HCT116 (cell line): ENCODE data around the gene LEAP2. TPM values are rescaled to one million over a fixed set of nuclear protein-coding genes. Genes with fewer than 3 reads are reported as not detected.

Experiments used
- ATAC-seq: fragments of 200-7000 bp; cut with Tn5 transposase; 2 replicates; pipeline ENCODE4 v1.9.1; 2020; ENCODE audit warnings: mild to moderate bottlenecking, moderate library complexity
- BruUV-seq: library from RNA; stranded (reverse); fragments of 400-500 nt; replicated peaks from 2 replicates; lab custom pipeline; 2021; lab: Mats Ljungman, UMichigan
- CTCF ChIA-PET: fragments of 300-600 bp; sonication (Branson Sonifier 250); formaldehyde crosslinking; loops from one replicate; lab custom pipeline; 2021; ENCODE audit warnings: antibody characterized with exemption; lab: Charles Lee
- POLR2A ChIA-PET: fragments of 300-600, 350-600 bp; sonication (Branson Sonifier 250); formaldehyde crosslinking; loops from one replicate; lab custom pipeline; 2021; ENCODE audit warnings: antibody characterized with exemption; lab: Charles Lee
- RAD21 ChIA-PET, 2 experiments: fragments of 300-600 bp; sonication (Branson Sonifier 250); formaldehyde crosslinking; loops; one replicate each; lab custom pipeline; 2023; ENCODE audit warnings: low total read pairs in 2 of 2; ENCODE audit not compliant: uncharacterized antibody in 2 of 2, unreplicated experiment in 2 of 2, low non-redundant PET in 1 of 2; lab: Charles Lee
- DNase-seq: peaks from one replicate; pipeline ENCODE4 v3.0.0-alpha.2; 2010; ENCODE audit warnings: low read depth, low spot score
- H2AFZ ChIP-seq: fragments of 200-600 bp; shearing (Covaris generic), sonication (generic); 2 replicates; pipeline ENCODE4 v1.6.1; 2017; ENCODE audit warnings: low read depth, mixed run types, mixed read lengths, antibody characterized with exemption, low read length; ENCODE audit not compliant: poor library complexity, severe bottlenecking
- H3K27ac ChIP-seq: 2 replicates; pipeline ENCODE4 v1.5.1; 2012; ENCODE audit warnings: low read depth, low read length
- H3K27me3 ChIP-seq: fragments of 200-600 bp; sonication (generic); 2 replicates; pipeline ENCODE4 v1.6.1; 2016; ENCODE audit warnings: mixed run types, low read length, mixed read lengths; ENCODE audit not compliant: insufficient read depth
- H3K36me3 ChIP-seq, 2 experiments: fragments of 200-500 bp in 1 of 2; fragments of 200-600 bp in 1 of 2; sonication (Bioruptor generic) in 1 of 2; sonication (generic) in 1 of 2; 2 replicates each; pipeline versions ENCODE4 v1.5.1 to v1.6.1; 2014 to 2016; ENCODE audit warnings: low read length in 2 of 2, inconsistent platforms in 1 of 2, mixed read lengths in 1 of 2, mixed run types in 1 of 2; ENCODE audit not compliant: insufficient read depth in 2 of 2, control insufficient read depth in 1 of 2
- H3K4me1 ChIP-seq, 2 experiments: fragments of 200-600 bp in 1 of 2; sonication (generic) in 1 of 2; 2 replicates each; pipeline versions ENCODE4 v1.5.1 to v1.6.1; 2012 to 2017; ENCODE audit warnings: low read length in 2 of 2, inconsistent platforms in 1 of 2, mild to moderate bottlenecking in 1 of 2, mixed read lengths in 1 of 2, mixed run types in 1 of 2, moderate library complexity in 1 of 2; ENCODE audit not compliant: insufficient read depth in 2 of 2, control insufficient read depth in 1 of 2
- H3K4me2 ChIP-seq: fragments of 200-600 bp; sonication (generic); 2 replicates; pipeline ENCODE4 v1.6.1; 2017; ENCODE audit warnings: mixed run types, low read length, mixed read lengths
- H3K4me3 ChIP-seq, 2 experiments: fragments of 200-600 bp in 1 of 2; sonication (generic) in 1 of 2; replicated peaks in 1 of 2; 2 replicates each; pipeline ENCODE4 v1.5.1; 2011 to 2016; ENCODE audit warnings: low read length in 2 of 2, control low read depth in 1 of 2, low read depth in 1 of 2, mild to moderate bottlenecking in 1 of 2, mixed read lengths in 1 of 2, mixed run types in 1 of 2
- H3K79me2 ChIP-seq: fragments of 200-600 bp; sonication (generic); 2 replicates; pipeline ENCODE4 v1.6.1; 2017; ENCODE audit warnings: mild to moderate bottlenecking, mixed run types, low read length, moderate library complexity, mixed read lengths; ENCODE audit not compliant: insufficient read depth
- H3K9ac ChIP-seq: fragments of 200-600 bp; sonication (generic); 2 replicates; pipeline ENCODE4 v1.6.1; 2016; ENCODE audit warnings: low read length, mixed read lengths
- H3K9me2 ChIP-seq: fragments of 200-600 bp; sonication (generic), shearing (Covaris generic); 2 replicates; pipeline ENCODE4 v1.6.1; 2017; ENCODE audit warnings: mixed run types, mild to moderate bottlenecking, moderate library complexity; ENCODE audit not compliant: insufficient read depth
- H3K9me3 ChIP-seq, 2 experiments: fragments of 200-500 bp in 1 of 2; fragments of 200-600 bp in 1 of 2; sonication (Bioruptor generic) in 1 of 2; sonication (generic) in 1 of 2; 2 replicates each; pipeline ENCODE4 v1.6.1; 2014 to 2017; ENCODE audit warnings: low read length in 2 of 2, mixed read lengths in 2 of 2, inconsistent platforms in 1 of 2, low read depth in 1 of 2, mild to moderate bottlenecking in 1 of 2, mixed run types in 1 of 2, moderate library complexity in 1 of 2; ENCODE audit not compliant: control insufficient read depth in 1 of 2, insufficient read depth in 1 of 2
- H4K20me1 ChIP-seq: fragments of 200-600 bp; sonication (generic), shearing (Covaris generic); 2 replicates; pipeline ENCODE4 v1.6.1; 2017; ENCODE audit warnings: mixed run types, mild to moderate bottlenecking, moderate library complexity; ENCODE audit not compliant: insufficient read depth
- ATF3 ChIP-seq: IDR thresholded peaks from 2 replicates; pipeline ENCODE4 v1.6.1; 2012
- CBX3 ChIP-seq: IDR thresholded peaks from 2 replicates; pipeline ENCODE4 v1.6.1; 2012; ENCODE audit warnings: low read depth
- CEBPB ChIP-seq: IDR thresholded peaks from 2 replicates; pipeline ENCODE4 v1.6.1; 2012; ENCODE audit warnings: low read depth
- CTCF ChIP-seq, 3 experiments: fragments of 200-600 bp in 1 of 3; sonication (generic) in 1 of 3; IDR thresholded peaks in 2 of 3; conservative IDR thresholded peaks in 1 of 3; 2 replicates each; pipeline ENCODE4 v1.5.1; 2012 to 2017; ENCODE audit warnings: low read depth in 2 of 3, low read length in 2 of 3, antibody characterized with exemption in 1 of 3, borderline replicate concordance in 1 of 3, control low read depth in 1 of 3, mild to moderate bottlenecking in 1 of 3, mixed read lengths in 1 of 3, mixed run types in 1 of 3, moderate library complexity in 1 of 3; ENCODE audit not compliant: insufficient read depth in 1 of 3
- EGR1 ChIP-seq: IDR thresholded peaks from 2 replicates; pipeline ENCODE4 v1.6.1; 2012; ENCODE audit warnings: low read depth
- ELF1 ChIP-seq: IDR thresholded peaks from 2 replicates; pipeline ENCODE4 v1.6.1; 2012; ENCODE audit warnings: low read depth, borderline replicate concordance
- EZH2phosphoT487 ChIP-seq: fragments of 200-600 bp; IDR thresholded peaks from 2 replicates; pipeline ENCODE4 v1.6.1; 2018; ENCODE audit warnings: antibody characterized with exemption, borderline replicate concordance
- FOSL1 ChIP-seq: IDR thresholded peaks from 2 replicates; pipeline ENCODE4 v1.6.1; 2012; ENCODE audit warnings: low read depth
- JUND ChIP-seq: IDR thresholded peaks from 2 replicates; pipeline ENCODE4 v1.6.1; 2012
- MAX ChIP-seq: IDR thresholded peaks from 2 replicates; pipeline ENCODE4 v1.6.1; 2012
- POLR2A ChIP-seq: IDR thresholded peaks from 2 replicates; pipeline ENCODE4 v1.7.0; 2011; ENCODE audit warnings: borderline replicate concordance; ENCODE audit not compliant: insufficient read depth, insufficient read length; ENCODE audit errors: extremely low read depth
- POLR2AphosphoS5 ChIP-seq: IDR thresholded peaks from 2 replicates; pipeline ENCODE4 v1.6.1; 2011; ENCODE audit warnings: mild to moderate bottlenecking, low read depth, low read length, moderate library complexity
- RAD21 ChIP-seq: IDR thresholded peaks from 2 replicates; pipeline ENCODE4 v1.6.1; 2012; ENCODE audit warnings: low read depth, mild to moderate bottlenecking
- REST ChIP-seq: IDR thresholded peaks from 2 replicates; pipeline ENCODE4 v1.6.1; 2012; ENCODE audit warnings: low read depth
- SRF ChIP-seq: IDR thresholded peaks from 2 replicates; pipeline ENCODE4 v1.6.1; 2012; ENCODE audit warnings: low read depth
- TCF7L2 ChIP-seq: IDR thresholded peaks from 2 replicates; pipeline ENCODE4 v1.7.0; 2011; ENCODE audit warnings: borderline replicate concordance, inconsistent platforms; ENCODE audit not compliant: insufficient read depth, insufficient read length; ENCODE audit errors: extremely low read depth
- YY1 ChIP-seq: IDR thresholded peaks from 2 replicates; pipeline ENCODE4 v1.6.1; 2011; ENCODE audit warnings: low read length, low read depth, moderate library complexity, mild to moderate bottlenecking; ENCODE audit not compliant: insufficient replicate concordance; ENCODE audit errors: extremely low read depth
- ZBTB33 ChIP-seq: IDR thresholded peaks from 2 replicates; pipeline ENCODE4 v1.6.1; 2011; ENCODE audit warnings: mild to moderate bottlenecking, low read length, moderate library complexity; ENCODE audit not compliant: insufficient replicate concordance; ENCODE audit errors: extremely low read depth
- ZFX ChIP-seq: fragments of 450-650 bp; IDR thresholded peaks from 2 replicates; pipeline ENCODE4 v1.6.1; 2017
- ZNF274 ChIP-seq: fragments of 200-500 bp; sonication (Bioruptor generic); IDR thresholded peaks from 2 replicates; pipeline ENCODE4 v1.6.1; 2014; ENCODE audit warnings: mild to moderate bottlenecking, low read depth, low read length, inconsistent platforms
- intact Hi-C: fragments of 100-400 bp; cut with micrococcal nuclease; formaldehyde crosslinking; loops from 2 replicates; pipeline ENCODE4 v1.10.0; 2022
- total RNA-seq: library from RNA; stranded (reverse); gene quantifications from one replicate; pipeline ENCODE4 v1.2.1, GENCODE V29; 2021; ENCODE audit not compliant: unreplicated experiment

LEAP2 gene
- total RNA-seq, 1 experiment from 2014 or later = 1.2 TPM

- Histone ChIP-seq H3K4me3 (no peak overlapping the region), H3K79me2 (no peaks in the 10 kb centered on the region), H4K20me1 (no peaks in the 10 kb centered on the region), H3K27ac (no peak overlapping the region), H3K4me1 (0 out of 4 replicates have a peak, but pooled peaks cover 0 to 4% of the 10 kb centered on the region in 2 experiments), H3K4me2 (no peak overlapping the region), H3K9me2 (no peaks in the 10 kb centered on the region), H3K36me3 (no peaks in the 10 kb centered on the region), H2AFZ (no peak overlapping the region), H3K27me3 (no peaks in the 10 kb centered on the region), H3K9me3 (no peaks in the 10 kb centered on the region), H3K9ac (no peak overlapping the region)
- DNase-seq (no peak), ATAC-seq (no peak)
- intact Hi-C loops = no loop called here
- RAD21 ChIA-PET = no interaction called here
- BruUV-seq = no TSS peak
- TF ChIP-seq CTCF (IDR thresholded peaks at IDR 0.05 in 2 of 3, conservative IDR thresholded peaks at IDR 0.05 in 1 of 3; ENCODE audit: borderline replicate concordance in 1 of 3, insufficient read depth in 1 of 3, low read depth in 2 of 3, low read length in 2 of 3) = no peak
- no peak for TF ChIP-seq ZNF274
- no peak for TF ChIP-seq TCF7L2
- no peak for TF ChIP-seq CBX3
- no peak for TF ChIP-seq FOSL1
- no peak for TF ChIP-seq RAD21
- no peak for TF ChIP-seq ZBTB33
- TF ChIP-seq POLR2AphosphoS5 = no peak
- TF ChIP-seq MAX = no peak
- no peak for TF ChIP-seq POLR2A
- TF ChIP-seq EZH2phosphoT487 = no peak
- no peak for TF ChIP-seq JUND
- no peak for TF ChIP-seq REST
- no peak for TF ChIP-seq SRF
- no peak for TF ChIP-seq YY1
- TF ChIP-seq ZFX = no peak
- TF ChIP-seq CEBPB = no peak
- no peak for TF ChIP-seq ATF3
- no peak for TF ChIP-seq EGR1
- no peak for TF ChIP-seq ELF1
- CTCF ChIA-PET = no interaction called here
- POLR2A ChIA-PET = no interaction called here
Measured at GRCh38 chr5:132841305-132841704, 32.2 kb upstream of the LEAP2 start.
